Measurements from ENCODE around the gene MIX23. TPM values are rescaled to one million over a fixed set of nuclear protein-coding genes. Genes with fewer than 3 reads are reported as not detected.

The MIX23 gene
- polyA plus RNA-seq, 3 donors = 3.9 to 8.2 (median 5.2) TPM

DNA sequence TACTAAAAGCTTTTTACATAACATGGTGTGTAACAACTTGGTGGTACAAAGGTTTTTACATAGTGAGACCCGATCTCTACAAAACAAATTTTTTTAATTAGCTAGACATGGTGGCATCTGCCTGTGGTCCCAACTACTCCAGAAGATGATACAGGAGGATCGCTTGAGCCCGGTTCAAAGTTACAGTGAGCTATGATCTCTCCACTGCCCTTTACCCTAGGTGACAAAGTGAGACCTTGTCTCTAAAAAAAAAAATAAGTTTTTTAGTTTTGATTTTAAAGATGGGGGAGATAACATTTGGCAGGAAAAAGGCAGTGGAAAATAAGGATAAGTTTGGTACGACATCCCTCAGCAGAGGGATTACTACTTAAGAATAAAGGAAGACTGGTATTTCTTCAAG lies 6.9 kb upstream of the MIX23 start:
- Histone ChIP-seq H3K27ac (ENCODE audit: low read depth in 1 of 2, low read length in 2 of 2) (no peak overlapping the region), H3K36me3 (replicated peaks in 1 of 2; ENCODE audit: control insufficient read depth in 1 of 2, insufficient read depth in 2 of 2, low read length in 2 of 2) (no peaks in the 10 kb centered on the region), H2AFZ (ENCODE audit: insufficient read depth, low read depth, low read length, poor library complexity, severe bottlenecking) (no peak overlapping the region), H4K20me1 (ENCODE audit: insufficient read depth, low read length) (no peaks in the 10 kb centered on the region), H3K79me2 (ENCODE audit: insufficient read depth, low read length) (no peaks in the 10 kb centered on the region), H3K4me3 (replicated peaks in 1 of 3; ENCODE audit: low read depth in 2 of 3, low read length in 3 of 3) (no peak overlapping the region), H3K9ac (ENCODE audit: insufficient read depth, low read length, poor library complexity, severe bottlenecking) (no peak overlapping the region), H3K4me1 (ENCODE audit: control insufficient read depth in 1 of 2, insufficient read depth in 2 of 2, low read length in 2 of 2) (peaks cover under 1 to 2% of the 10 kb centered on the region in 2 donors), H3K4me2 (replicated peaks; ENCODE audit: extremely low read depth, low read length, poor library complexity, severe bottlenecking) (no peak overlapping the region), H3K27me3 (ENCODE audit: control insufficient read depth in 2 of 2, insufficient read depth in 2 of 2, low read length in 2 of 2) (no peaks in the 10 kb centered on the region), H3K9me3 (replicated peaks in 1 of 2; ENCODE audit: control insufficient read depth in 1 of 2, insufficient read depth in 1 of 2, low read length in 2 of 2) (no peaks in the 10 kb centered on the region)
- no peak overlapping the region for H3K27ac Mint-ChIP-seq
- intact Hi-C loops (cut with micrococcal nuclease) = loop anchor here (10.0 kb wide), 2 partner anchors 295 to 1195 kb away; partner anchors contain the start of genes HACD2 (in 1 of the 2) and PARP14 (in 1 of the 2)
- H3K4me1 Mint-ChIP-seq = peaks cover 1% of the 10 kb centered on the region
- H3K4me3 Mint-ChIP-seq = no peak overlapping the region
- H3K36me3 Mint-ChIP-seq = peaks cover 0 to 7% of the 10 kb centered on the region in 2 donors
- peaks cover 0 to 2% (median 0%) of the 10 kb centered on the region in 3 donors for H3K27me3 Mint-ChIP-seq (ENCODE audit: low read depth in 3 of 3)
- 100% methylated on average over 1 of the region's 4 CpGs for WGBS (ENCODE audit: insufficient coverage)
- no peaks in the 10 kb centered on the region for H3K9me3 Mint-ChIP-seq
- TF ChIP-seq, protein P1, sequence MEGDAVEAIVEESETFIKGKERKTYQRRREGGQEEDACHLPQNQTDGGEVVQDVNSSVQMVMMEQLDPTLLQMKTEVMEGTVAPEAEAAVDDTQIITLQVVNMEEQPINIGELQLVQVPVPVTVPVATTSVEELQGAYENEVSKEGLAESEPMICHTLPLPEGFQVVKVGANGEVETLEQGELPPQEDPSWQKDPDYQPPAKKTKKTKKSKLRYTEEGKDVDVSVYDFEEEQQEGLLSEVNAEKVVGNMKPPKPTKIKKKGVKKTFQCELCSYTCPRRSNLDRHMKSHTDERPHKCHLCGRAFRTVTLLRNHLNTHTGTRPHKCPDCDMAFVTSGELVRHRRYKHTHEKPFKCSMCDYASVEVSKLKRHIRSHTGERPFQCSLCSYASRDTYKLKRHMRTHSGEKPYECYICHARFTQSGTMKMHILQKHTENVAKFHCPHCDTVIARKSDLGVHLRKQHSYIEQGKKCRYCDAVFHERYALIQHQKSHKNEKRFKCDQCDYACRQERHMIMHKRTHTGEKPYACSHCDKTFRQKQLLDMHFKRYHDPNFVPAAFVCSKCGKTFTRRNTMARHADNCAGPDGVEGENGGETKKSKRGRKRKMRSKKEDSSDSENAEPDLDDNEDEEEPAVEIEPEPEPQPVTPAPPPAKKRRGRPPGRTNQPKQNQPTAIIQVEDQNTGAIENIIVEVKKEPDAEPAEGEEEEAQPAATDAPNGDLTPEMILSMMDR (IDR thresholded peaks at IDR 0.05) = no peak
- DNase-seq = no peak

DNA sequence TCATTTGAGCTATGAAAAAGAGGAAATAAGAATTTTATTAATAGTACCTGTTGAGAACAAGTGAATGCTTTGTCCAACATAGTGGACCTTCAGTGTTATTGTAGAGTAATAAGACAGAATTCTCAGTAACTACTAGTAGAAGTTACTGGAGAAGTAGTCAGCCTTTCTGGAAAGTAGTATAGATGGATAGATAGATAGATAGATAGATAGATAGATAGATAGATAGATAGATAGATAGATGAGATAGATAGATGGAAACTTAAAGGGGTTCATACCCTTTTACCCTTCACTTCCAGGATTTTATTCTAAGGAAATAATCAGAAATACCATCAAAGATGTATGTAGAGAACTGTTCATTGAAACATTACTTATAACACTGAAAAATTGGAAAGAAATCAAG lies 6.2 kb upstream of the MIX23 start:
- DNase-seq = no peak
- peaks cover 0 to 2% (median 0%) of the 10 kb centered on the region in 3 donors for H3K27me3 Mint-ChIP-seq (ENCODE audit: low read depth in 3 of 3)
- H3K4me3 Mint-ChIP-seq = no peak overlapping the region
- no peak overlapping the region for H3K9ac ChIP-seq (ENCODE audit: insufficient read depth, low read length, poor library complexity, severe bottlenecking)
- no peak overlapping the region for H3K4me3 ChIP-seq (replicated peaks in 1 of 3; ENCODE audit: low read depth in 2 of 3, low read length in 3 of 3)
- no peak overlapping the region for H2AFZ ChIP-seq (ENCODE audit: insufficient read depth, low read depth, low read length, poor library complexity, severe bottlenecking)
- H3K4me1 Mint-ChIP-seq = peaks cover 6% of the 10 kb centered on the region
- H3K36me3 ChIP-seq (replicated peaks in 1 of 2; ENCODE audit: control insufficient read depth in 1 of 2, insufficient read depth in 2 of 2, low read length in 2 of 2) = no peaks in the 10 kb centered on the region
- peaks cover 0 to 7% of the 10 kb centered on the region in 2 donors for H3K36me3 Mint-ChIP-seq
- H3K27me3 ChIP-seq (ENCODE audit: control insufficient read depth in 2 of 2, insufficient read depth in 2 of 2, low read length in 2 of 2) = no peaks in the 10 kb centered on the region
- H3K4me1 ChIP-seq (ENCODE audit: control insufficient read depth in 1 of 2, insufficient read depth in 2 of 2, low read length in 2 of 2) = peaks cover 7 to 9% of the 10 kb centered on the region in 2 donors
- no peak overlapping the region for H3K27ac Mint-ChIP-seq
- H3K4me2 ChIP-seq (replicated peaks; ENCODE audit: extremely low read depth, low read length, poor library complexity, severe bottlenecking) = no peak overlapping the region
- H3K9me3 Mint-ChIP-seq = no peaks in the 10 kb centered on the region
- intact Hi-C loops (cut with micrococcal nuclease) = loop anchor here (10.0 kb wide), 2 partner anchors 296 to 1196 kb away; partner anchors contain the start of genes HACD2 (in 1 of the 2) and PARP14 (in 1 of the 2)
- TF ChIP-seq, protein P1 (IDR thresholded peaks at IDR 0.05) = no peak
- no peaks in the 10 kb centered on the region for H3K9me3 ChIP-seq (replicated peaks in 1 of 2; ENCODE audit: control insufficient read depth in 1 of 2, insufficient read depth in 1 of 2, low read length in 2 of 2)
- no peaks in the 10 kb centered on the region for H4K20me1 ChIP-seq (ENCODE audit: insufficient read depth, low read length)
- H3K79me2 ChIP-seq (ENCODE audit: insufficient read depth, low read length) = no peaks in the 10 kb centered on the region
- no peak overlapping the region for H3K27ac ChIP-seq (ENCODE audit: low read depth in 1 of 2, low read length in 2 of 2)

Measured in CD14-positive monocyte (primary cell).